ENCODE results near the gene HRK. TPM values are rescaled to one million over a fixed set of nuclear protein-coding genes. Genes with fewer than 3 reads are reported as not detected.

The HRK gene
- total RNA-seq, 1 donor from 2014 or later = 2.4 TPM

GRCh38 chr12:116807546-116807945 is 73.7 kb downstream of the HRK start:
- no peak overlapping the region for H3K27ac Mint-ChIP-seq (ENCODE audit: unreplicated experiment)
- TF ChIP-seq CTCF (IDR thresholded peaks at IDR 0.05; ENCODE audit: partially characterized antibody, unreplicated experiment) = no peak
- no peak for DNase-seq

GRCh38 chr12:116806845-116807440 is 74.3 kb downstream of the HRK start:
- H3K27me3 Mint-ChIP-seq (ENCODE audit: unreplicated experiment) = peaks cover under 1% of the 10 kb centered on the region
- DNase-seq = no peak
- no peaks in the 10 kb centered on the region for H3K9me3 Mint-ChIP-seq (ENCODE audit: unreplicated experiment)
- TF ChIP-seq CTCF (IDR thresholded peaks at IDR 0.05; ENCODE audit: partially characterized antibody, unreplicated experiment) = no peak
- no peak overlapping the region for H3K27ac Mint-ChIP-seq (ENCODE audit: unreplicated experiment)
- no peaks in the 10 kb centered on the region for H3K36me3 Mint-ChIP-seq (ENCODE audit: unreplicated experiment)
- H3K4me3 Mint-ChIP-seq (ENCODE audit: unreplicated experiment) = no peak overlapping the region
- H3K4me1 Mint-ChIP-seq (ENCODE audit: low read depth, unreplicated experiment) = peaks cover under 1% of the 10 kb centered on the region

More at GRCh38 chr12:116807546-116807945, 73.7 kb downstream of the HRK start:
- Mint-ChIP-seq H3K36me3 (ENCODE audit: unreplicated experiment) (no peaks in the 10 kb centered on the region), H3K4me1 (ENCODE audit: low read depth, unreplicated experiment) (peaks cover 3% of the 10 kb centered on the region), H3K27me3 (ENCODE audit: unreplicated experiment) (peaks cover 2% of the 10 kb centered on the region), H3K4me3 (ENCODE audit: unreplicated experiment) (no peak overlapping the region), H3K9me3 (ENCODE audit: unreplicated experiment) (no peaks in the 10 kb centered on the region)

Other genes with a start within 250 kb of the HRK start
- 40.8 TPM for gene SPRING1, start 143.4 kb downstream of the HRK start, total RNA-seq (ENCODE audit: unreplicated experiment)
- gene RNFT2, start 143.1 kb downstream of the HRK start, total RNA-seq (ENCODE audit: unreplicated experiment) = 55.8 TPM
- 16.2 TPM for gene FBXW8, start 29.5 kb upstream of the HRK start, total RNA-seq (ENCODE audit: unreplicated experiment)
- gene TESC, start 218.0 kb upstream of the HRK start, total RNA-seq (ENCODE audit: unreplicated experiment) = 0.93 TPM

All from glutamatergic neuron (in vitro differentiated cells).